Measurements from ENCODE around the gene ZPR1. TPM values are rescaled to one million over a fixed set of nuclear protein-coding genes. Genes with fewer than 3 reads are reported as not detected.
A peak's percentile ranks its signal among the peaks of the same experiment; 100 is the strongest.

ZPR1 gene
- total and polyA plus RNA-seq, 2 of the 4 experiments (the other 2 are of a cell fraction): 40.8 to 52.0 TPM

DNA sequence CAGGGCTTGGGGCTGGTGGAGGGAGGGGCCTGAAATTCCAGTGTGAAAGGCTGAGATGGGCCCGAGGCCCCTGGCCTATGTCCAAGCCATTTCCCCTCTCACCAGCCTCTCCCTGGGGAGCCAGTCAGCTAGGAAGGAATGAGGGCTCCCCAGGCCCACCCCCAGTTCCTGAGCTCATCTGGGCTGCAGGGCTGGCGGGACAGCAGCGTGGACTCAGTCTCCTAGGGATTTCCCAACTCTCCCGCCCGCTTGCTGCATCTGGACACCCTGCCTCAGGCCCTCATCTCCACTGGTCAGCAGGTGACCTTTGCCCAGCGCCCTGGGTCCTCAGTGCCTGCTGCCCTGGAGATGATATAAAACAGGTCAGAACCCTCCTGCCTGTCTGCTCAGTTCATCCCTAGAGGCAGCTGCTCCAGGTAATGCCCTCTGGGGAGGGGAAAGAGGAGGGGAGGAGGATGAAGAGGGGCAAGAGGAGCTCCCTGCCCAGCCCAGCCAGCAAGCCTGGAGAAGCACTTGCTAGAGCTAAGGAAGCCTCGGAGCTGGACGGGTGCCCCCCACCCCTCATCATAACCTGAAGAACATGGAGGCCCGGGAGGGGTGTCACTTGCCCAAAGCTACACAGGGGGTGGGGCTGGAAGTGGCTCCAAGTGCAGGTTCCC, 41.8 kb upstream of the ZPR1 start, which contains the start of gene APOC3:
Gene APOC3 (plus strand): TSS at position 383 of the 659 bp plus-strand sequence. CDS start 676 bp downstream, outside the sequence.
- Histone ChIP-seq H3K9me1 (ENCODE audit: insufficient read depth, low read length) (no peaks in the 10 kb centered on the region), H3K4ac (ENCODE audit: low read depth, low read length) (no peak within 1 kb of the TSS), H2BK120ac (ENCODE audit: low read depth, low read length) (no peak within 1 kb of the TSS), H2AK5ac (ENCODE audit: low read depth, low read length) (no peak within 1 kb of the TSS), H2BK5ac (ENCODE audit: low read depth, low read length, poor library complexity, severe bottlenecking) (no peak within 1 kb of the TSS), H3K27ac (ENCODE audit: insufficient read depth, low read length) (no peak within 1 kb of the TSS), H2AFZ (replicated peaks; ENCODE audit: low read length, poor library complexity) (peak within 1 kb of the TSS; percentile 39), H3K14ac (replicated peaks; ENCODE audit: low read depth, low read length) (no peak within 1 kb of the TSS), H3K36me3 (ENCODE audit: control insufficient read depth, insufficient read depth, low read length) (no peaks in the 10 kb centered on the region), H4K91ac (ENCODE audit: insufficient read depth, low read depth, low read length) (no peak within 1 kb of the TSS), H4K5ac (ENCODE audit: low read depth, low read length) (no peak within 1 kb of the TSS), H3K79me1 (ENCODE audit: low read depth in 1 of 2, low read length in 2 of 2) (no peaks in the 10 kb centered on the region), H3K18ac (ENCODE audit: low read depth, low read length) (no peak within 1 kb of the TSS), H2BK15ac (ENCODE audit: low read depth, low read length) (no peak within 1 kb of the TSS), H3K9ac (ENCODE audit: low read depth, low read length) (no peak within 1 kb of the TSS), H4K20me1 (ENCODE audit: insufficient read depth, low read length) (no peaks in the 10 kb centered on the region), H3K4me1 (ENCODE audit: control insufficient read depth, insufficient read depth, low read length) (peaks cover 4% of the 10 kb centered on the region; the same call in 1 of the 2 replicates), H3K4me3 (ENCODE audit: insufficient read depth, low read depth, low read length) (no peak within 1 kb of the TSS), H2BK20ac (ENCODE audit: low read depth, low read length) (no peak within 1 kb of the TSS), H3K56ac (ENCODE audit: extremely low read depth, insufficient read depth, low read length) (no peak within 1 kb of the TSS), H3K9me3 (ENCODE audit: control insufficient read depth, insufficient read depth, low read length) (no peaks in the 10 kb centered on the region), H2AK9ac (replicated peaks; ENCODE audit: low read depth, low read length, poor library complexity) (no peak within 1 kb of the TSS), H3K23ac (ENCODE audit: low read depth, low read length) (no peak within 1 kb of the TSS), H3K27me3 (ENCODE audit: control insufficient read depth, insufficient read depth, low read length) (peaks cover 8% of the 10 kb centered on the region; the same call in 1 of the 2 replicates), H3K4me2 (ENCODE audit: low read depth, low read length) (no peak within 1 kb of the TSS), H4K8ac (ENCODE audit: low read depth in 2 of 2, low read length in 2 of 2) (no peak within 1 kb of the TSS)
- CTCF ChIA-PET: no interaction called here
- ATAC-seq (ENCODE audit: low read depth) (peak; percentile 53), DNase-seq (peak; percentile 37)
- dilution Hi-C loops (cut with HindIII; ENCODE audit: low sequenced_read_pairs, unreplicated experiment): no loop called here
- in situ Hi-C loops (cut with MboI; ENCODE audit: low sequenced_read_pairs): no loop called here
- POLR2A ChIA-PET (ENCODE audit: unreplicated experiment): no interaction called here
- TF ChIP-seq SMC3 (IDR thresholded peaks at IDR 0.05; ENCODE audit: low read depth, low read length): no peak
- TF ChIP-seq, protein P1, sequence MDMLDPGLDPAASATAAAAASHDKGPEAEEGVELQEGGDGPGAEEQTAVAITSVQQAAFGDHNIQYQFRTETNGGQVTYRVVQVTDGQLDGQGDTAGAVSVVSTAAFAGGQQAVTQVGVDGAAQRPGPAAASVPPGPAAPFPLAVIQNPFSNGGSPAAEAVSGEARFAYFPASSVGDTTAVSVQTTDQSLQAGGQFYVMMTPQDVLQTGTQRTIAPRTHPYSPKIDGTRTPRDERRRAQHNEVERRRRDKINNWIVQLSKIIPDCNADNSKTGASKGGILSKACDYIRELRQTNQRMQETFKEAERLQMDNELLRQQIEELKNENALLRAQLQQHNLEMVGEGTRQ (IDR thresholded peaks at IDR 0.05; ENCODE audit: low read depth, low read length): no peak
- TF ChIP-seq POLR2A (IDR thresholded peaks at IDR 0.05; ENCODE audit: low read depth, low read length): no peak
- TF ChIP-seq CHD1 (IDR thresholded peaks at IDR 0.05; ENCODE audit: low read depth, low read length): no peak
- TF ChIP-seq, protein P2, sequence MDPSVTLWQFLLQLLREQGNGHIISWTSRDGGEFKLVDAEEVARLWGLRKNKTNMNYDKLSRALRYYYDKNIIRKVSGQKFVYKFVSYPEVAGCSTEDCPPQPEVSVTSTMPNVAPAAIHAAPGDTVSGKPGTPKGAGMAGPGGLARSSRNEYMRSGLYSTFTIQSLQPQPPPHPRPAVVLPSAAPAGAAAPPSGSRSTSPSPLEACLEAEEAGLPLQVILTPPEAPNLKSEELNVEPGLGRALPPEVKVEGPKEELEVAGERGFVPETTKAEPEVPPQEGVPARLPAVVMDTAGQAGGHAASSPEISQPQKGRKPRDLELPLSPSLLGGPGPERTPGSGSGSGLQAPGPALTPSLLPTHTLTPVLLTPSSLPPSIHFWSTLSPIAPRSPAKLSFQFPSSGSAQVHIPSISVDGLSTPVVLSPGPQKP (IDR thresholded peaks at IDR 0.05; ENCODE audit: borderline replicate concordance, low read depth, low read length): no peak
- TF ChIP-seq MXI1 (IDR thresholded peaks at IDR 0.05; ENCODE audit: borderline replicate concordance, low read depth, low read length): no peak
- peak; percentile 50; the same call in 1 of the 2 replicates for TF ChIP-seq CEBPB (IDR thresholded peaks at IDR 0.05; ENCODE audit: low read depth, low read length)
- TF ChIP-seq, protein P3, sequence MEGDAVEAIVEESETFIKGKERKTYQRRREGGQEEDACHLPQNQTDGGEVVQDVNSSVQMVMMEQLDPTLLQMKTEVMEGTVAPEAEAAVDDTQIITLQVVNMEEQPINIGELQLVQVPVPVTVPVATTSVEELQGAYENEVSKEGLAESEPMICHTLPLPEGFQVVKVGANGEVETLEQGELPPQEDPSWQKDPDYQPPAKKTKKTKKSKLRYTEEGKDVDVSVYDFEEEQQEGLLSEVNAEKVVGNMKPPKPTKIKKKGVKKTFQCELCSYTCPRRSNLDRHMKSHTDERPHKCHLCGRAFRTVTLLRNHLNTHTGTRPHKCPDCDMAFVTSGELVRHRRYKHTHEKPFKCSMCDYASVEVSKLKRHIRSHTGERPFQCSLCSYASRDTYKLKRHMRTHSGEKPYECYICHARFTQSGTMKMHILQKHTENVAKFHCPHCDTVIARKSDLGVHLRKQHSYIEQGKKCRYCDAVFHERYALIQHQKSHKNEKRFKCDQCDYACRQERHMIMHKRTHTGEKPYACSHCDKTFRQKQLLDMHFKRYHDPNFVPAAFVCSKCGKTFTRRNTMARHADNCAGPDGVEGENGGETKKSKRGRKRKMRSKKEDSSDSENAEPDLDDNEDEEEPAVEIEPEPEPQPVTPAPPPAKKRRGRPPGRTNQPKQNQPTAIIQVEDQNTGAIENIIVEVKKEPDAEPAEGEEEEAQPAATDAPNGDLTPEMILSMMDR (conservative IDR thresholded peaks at IDR 0.05; ENCODE audit: low read depth, low read length): no peak
- intact Hi-C loops (cut with micrococcal nuclease): no loop called here
- 87% methylated on average over 4 of the region's 9 CpGs; no CpG with 5 or more reads in 1 of the 2 experiments for WGBS, 2 experiments (ENCODE audit: extremely low coverage in 2 of 2, insufficient read length in 1 of 2)
- no TSS peak for BruUV-seq (replicated peaks)
